Stimulated activated naive CD4-positive, alpha-beta T cell (primary cell): Measurements from ENCODE around the gene NOTCH4.

Source experiments
- DNase-seq, 6 experiments: peaks; one replicate each; lab custom pipeline; 2025; lab: John Stamatoyannopoulos, UW

Gene NOTCH4

GRCh38 chr6:32166411-32167061 is 57.3 kb downstream of the NOTCH4 start:
- DNase-seq, result no peak

GRCh38 chr6:32164295-32164694 is 59.6 kb downstream of the NOTCH4 start, which contains the start of gene EGFL8:
EGFL8 (plus strand) TSS chr6:32164595; CDS start chr6:32166166, 1,571 bp downstream.
- DNase-seq, result no peak

DNA sequence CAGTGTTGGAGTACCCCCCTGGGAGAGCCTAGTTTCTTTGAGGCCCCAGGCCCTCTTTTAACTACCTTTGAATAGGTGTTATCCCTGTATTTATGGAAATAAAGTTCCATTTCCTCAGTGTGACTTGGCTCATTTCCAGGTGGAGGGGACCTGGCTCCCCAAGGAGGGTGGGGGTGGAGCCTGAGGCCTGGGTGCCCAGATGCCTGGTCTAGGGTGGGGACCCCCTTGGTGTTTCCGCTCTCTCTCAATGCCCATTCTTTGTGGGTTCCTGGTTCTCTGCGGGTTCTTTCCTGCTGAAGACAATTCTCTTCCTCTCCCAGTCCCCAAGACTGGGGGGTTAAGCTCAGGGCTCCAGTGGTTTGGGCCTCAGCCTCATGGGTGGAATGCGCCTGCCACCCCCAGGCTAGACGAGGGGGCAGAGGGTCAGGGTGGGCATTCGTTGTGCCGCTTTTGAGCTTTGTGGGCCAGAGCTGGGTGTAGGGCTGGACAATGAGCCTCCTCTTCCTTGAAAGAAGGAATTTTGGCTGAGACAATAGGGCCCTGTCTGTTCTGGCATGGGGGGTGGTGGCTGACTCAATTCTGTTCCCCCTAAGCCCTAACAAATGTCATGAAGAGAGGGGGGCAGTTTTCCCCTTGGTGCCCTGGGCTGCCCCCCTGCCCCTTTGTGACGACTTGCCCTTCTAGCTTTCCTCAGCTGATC is 60.2 kb downstream of the NOTCH4 start:
- DNase-seq, result no peak

DNA sequence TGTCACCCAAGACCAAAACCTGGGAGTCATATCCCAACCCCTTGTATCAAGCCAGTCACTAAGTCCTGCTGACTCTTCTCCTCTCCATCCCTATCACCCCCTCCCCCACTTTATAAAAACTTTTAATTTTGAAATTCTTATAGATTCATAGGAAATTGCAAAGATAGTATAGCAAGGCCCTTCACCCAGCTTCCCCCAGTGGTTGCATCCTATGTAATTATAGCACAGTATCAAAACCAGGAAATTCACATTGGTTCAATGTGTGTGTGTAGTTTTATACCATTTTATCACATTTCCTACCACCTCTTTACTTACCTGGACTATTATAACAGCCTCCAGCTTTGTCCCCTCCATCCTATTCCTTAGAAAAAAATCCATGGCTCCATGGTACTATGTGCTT is 65.8 kb downstream of the NOTCH4 start:
- no peak for DNase-seq

DNA sequence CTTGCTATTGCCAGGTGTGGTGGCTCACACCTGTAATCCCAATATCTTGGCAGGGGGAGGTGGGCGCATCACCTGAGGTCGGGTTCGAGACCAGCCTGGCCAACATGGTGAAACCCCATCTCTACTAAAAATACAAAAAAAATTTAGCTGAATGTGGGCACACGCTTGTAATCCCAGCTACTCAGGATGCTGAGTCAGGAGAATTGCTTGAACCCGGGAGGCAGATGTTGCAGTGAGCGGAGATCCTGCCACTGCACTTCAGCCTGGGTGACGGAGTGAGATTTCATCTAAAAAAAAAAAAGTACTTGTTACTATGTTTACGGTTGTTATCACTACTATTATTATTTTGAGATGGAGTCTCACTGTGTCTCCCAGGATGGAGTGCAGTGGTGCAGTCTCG is 67.0 kb downstream of the NOTCH4 start:
- DNase-seq, result no peak

- DNase-seq, result peak; percentile 53 to 81 (median 66)
Measured at GRCh38 chr6:32154514-32155161, 69.2 kb downstream of the NOTCH4 start.

DNA sequence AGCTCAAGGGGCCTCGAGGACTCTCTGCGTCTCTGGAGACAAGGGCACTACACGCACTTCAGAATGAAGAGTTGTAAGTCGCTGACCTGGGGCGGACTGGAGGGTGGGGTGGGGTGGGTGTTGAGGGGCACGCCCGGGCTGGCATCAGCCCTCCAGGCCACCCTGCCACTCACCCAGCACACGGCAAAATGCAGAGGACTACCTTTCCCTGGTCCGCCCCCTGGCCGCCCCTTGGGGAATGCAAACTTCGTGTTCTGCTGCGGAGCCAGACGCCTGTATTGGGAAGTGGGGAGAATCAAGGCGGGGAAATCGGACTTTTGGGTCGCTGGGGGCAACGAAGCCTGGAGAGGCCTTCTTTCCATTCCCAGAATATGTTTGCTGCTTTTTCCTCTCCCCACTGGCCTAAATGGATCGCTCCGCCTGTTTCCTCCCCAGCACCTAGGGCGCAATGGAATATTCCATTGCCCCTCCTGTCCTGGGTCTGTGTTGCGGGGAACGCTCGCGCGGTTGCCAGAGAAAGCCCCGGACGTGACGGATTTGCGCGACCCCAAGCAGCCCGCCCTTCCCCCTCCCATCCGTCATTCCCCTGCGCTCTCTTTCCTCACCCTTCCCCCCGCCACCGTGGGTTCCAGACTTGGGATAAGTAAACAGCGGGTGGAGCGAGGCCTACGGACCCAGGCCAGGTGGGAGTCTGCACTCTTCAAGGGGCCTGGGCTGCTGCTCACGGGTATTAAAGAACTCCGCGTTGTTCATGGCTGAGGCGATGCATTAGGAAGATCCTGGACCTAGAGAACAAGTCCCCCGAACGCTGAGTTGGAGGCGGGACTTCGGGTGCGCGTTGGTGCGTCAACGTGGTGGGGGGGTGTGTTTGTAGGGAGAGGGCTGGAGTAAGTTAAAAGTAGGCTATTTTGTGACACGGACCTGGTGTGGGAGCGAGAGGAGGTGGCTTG is 70.0 kb downstream of the NOTCH4 start, which contains the start of gene PPT2:
Gene PPT2 (plus strand): TSS at position 578 of the 950 bp plus-strand sequence. CDS start 454 bp downstream, outside the sequence.
- DNase-seq, result peak; percentile 68 to 82 (median 74)

DNA sequence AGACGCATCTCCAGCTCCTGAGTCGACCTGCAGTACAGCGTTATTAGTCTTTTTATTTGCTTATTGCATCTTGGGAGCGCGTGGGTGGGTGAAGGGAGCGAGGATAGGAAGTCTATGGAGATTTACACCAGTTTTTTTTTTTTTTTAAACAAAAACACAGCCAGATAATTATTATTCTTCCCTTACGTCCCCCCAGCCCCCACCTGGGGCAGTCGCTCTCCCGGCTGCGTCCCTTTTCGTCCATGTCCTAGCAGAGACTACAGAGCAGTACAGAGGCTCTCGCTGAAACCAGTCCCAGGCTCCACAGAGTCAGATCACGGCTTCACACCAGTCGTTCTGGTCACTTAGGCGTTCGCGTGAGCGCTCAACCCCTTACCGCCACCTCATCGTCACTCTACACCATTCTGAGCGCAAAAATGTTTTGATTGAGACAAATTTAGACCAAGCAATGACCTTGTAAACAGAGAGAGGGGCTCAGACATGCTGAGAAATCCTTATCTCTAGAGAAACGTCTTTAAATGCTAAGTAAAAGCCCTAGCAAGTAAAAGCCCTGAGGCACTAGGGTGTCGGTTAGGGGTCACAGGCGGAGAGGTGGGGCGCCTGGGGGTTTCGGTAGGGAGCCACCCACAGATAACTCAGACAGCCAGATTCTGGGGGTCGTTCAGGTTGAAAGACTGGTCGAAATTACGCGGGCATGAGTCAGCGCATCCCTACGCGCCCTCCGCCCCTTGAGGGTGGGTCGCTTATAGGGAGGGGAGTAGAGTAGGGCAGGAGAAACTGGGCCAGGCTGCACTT is 70.9 kb downstream of the NOTCH4 start:
- peak in 1 of 6 experiments; percentile 25 for DNase-seq

DNA sequence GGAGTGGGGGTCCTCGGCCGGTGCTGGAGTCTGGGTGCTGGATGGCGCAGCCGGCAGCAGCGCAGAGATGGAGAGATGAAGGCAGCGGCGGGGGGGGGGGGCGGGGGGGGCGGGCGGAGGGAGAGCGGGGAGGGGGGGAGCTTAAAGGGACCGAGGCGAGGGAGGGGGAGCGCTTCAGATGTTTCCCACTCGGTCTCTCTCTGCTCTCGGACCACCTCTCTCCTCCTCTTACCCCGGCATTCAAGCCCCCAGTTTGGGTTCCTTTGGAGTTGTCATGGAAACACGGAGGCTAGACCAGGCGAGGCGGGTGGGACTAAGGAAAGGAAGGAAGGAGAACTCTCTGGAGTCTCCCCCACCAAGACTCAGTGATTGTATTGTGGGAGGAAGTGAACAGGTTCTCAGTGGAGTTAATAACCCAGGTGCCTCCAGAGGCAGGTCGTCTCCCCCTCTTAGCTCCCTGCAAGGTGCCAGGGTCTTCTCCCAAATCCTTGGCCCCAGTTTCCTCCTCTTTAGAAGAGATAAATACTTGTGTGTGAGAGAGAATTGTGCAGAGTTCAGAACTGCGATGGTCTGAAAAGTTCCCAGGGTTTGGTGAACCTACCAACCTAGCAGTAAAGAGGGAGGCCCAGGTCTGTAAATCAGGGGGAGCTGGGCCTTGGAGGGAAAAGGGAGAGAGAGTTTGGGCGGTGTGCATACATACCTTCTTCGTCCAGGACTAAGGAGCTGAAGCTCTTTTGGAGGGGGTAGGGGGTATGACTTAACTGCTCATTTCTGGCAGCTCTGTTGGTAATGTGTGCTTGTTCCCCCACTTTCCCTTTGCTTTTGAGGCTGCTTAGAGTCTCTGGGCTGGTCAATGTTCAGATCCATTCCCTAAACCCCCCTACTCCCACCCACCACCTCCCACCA is 71.8 kb downstream of the NOTCH4 start, which contains the start of gene PRRT1:
Gene PRRT1 (minus strand): TSS at position 77 of the 906 bp plus-strand sequence. CDS start 112 bp downstream, outside the sequence.
- peak in 3 of 6 experiments; percentile 25 to 63 (median 54) for DNase-seq

DNA sequence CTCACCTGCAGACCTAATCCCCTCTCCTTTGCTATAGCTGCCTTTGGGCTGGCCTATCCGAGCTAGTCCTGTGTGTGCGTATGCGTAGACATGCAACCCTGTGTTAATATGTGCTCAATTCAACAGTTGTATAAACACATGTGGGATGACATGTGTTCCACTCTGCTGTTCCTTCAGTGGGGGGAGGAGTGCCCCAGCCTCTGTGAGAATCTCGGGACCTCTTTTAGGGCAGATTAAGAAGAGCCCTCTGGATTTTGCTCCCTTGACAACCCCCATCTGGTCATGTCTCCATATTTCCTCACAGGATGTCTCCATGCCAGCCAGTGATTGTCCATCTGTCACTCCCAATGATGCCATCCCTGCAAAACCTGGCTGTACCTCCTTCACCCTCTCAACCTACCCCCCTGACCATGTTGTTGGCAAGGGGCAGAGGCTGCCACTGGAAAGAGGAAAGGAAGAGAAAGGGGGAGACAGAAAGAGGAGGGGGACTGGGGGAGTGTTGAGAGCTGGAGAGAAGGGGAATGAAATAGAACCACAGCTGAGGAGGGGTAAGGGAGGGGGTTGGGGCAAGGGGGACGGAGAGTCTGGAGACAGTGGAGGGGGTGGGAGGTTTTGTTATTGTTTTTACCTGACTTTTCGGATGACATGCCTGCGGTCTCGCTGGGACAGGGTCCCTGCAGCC is 72.5 kb downstream of the NOTCH4 start:
- peak in 4 of 6 experiments; percentile 12 to 44 (median 20) for DNase-seq

GRCh38 chr6:32149932-32150870 is 73.7 kb downstream of the NOTCH4 start:
- DNase-seq, result peak in 1 of 6 experiments; percentile 7

DNA sequence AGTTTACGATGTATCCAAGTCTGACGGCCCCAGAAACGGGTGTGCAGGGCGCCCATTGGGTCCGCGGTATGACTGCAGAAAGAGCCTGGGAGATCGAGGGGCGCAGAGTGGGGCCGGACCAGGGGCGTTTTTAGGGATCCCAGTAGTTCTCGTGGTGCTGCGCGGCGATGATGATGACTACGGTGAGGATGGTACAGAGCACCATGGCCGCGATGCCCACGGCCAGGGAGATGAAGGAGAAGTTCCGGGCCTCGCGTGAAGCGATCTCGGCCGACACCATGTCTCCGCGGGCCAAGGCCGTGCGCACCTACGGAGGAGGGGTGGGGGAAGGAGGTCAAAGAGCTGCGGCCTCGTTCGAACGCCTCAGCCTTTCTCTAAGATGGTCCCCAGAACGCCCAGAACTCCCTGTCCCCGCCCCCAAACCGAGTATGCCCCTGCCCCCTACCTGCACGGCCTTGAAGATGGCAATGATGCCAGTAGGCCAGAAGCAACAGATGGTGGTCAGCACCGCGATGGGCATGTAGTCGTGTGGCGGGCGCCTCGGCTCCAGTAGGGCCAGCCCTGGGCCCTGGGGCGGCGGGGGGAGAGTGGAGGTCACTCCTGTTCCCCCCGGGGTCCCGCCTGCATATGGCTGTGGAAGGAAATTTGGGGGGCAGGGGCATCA is 74.6 kb downstream of the NOTCH4 start:
- DNase-seq, result no peak

GRCh38 chr6:32148289-32149091 is 75.4 kb downstream of the NOTCH4 start:
- DNase-seq, result peak; percentile 53 to 81 (median 70)

DNA sequence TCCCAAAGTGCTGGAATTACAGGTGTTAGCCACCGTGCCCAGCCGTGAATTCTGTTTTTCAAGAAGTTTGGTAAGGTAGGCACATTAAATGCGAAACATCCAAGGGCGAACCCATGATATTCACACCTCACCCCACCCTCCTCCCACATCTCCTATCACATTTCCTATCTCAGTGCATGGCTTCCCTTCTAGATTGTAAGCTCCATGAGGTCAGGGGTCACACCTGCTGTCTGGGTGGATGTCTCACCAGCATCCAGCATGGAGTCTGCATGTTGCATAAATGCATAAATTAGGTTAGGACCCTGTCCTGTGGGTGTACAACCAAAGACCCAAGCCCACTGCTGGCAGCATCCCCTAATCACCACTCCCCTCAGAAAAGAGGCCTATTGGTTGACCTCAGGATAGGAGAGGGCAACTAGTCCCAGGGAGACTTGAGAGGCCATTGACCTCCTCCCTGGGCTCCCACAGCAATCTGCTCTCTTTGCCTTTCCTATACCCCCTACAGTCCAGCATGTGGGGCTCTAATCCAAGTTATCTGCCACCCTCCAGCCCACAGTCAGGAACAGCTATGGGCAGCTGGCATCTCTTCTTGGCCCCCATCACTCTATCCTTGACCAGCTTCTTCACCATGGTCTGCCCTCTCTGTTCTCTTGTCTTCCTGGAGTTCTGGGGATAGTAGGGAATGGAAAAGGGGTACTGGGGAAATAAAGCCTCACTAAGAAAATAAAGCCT is 76.3 kb downstream of the NOTCH4 start:
- DNase-seq, result no peak

DNA sequence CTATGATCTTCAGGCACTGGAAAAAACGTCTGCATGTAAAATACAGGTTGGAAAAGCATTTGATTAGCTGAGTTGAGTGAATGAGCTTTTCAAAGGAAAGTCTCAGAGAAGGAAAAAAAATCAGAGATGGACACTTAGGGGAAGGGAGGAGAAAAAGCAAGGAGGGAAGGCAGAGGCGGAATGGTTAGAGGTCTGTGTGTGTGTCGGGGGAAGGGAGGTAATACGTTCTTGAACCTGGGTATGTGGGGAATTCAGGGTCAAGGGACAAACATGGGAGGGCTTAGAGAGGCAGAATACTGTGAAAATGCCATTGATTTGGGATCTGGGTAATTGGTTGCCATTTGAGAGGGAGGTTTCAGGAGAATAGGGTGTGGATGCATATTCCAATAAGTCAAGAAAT is 77.2 kb downstream of the NOTCH4 start:
- no peak for DNase-seq

DNA sequence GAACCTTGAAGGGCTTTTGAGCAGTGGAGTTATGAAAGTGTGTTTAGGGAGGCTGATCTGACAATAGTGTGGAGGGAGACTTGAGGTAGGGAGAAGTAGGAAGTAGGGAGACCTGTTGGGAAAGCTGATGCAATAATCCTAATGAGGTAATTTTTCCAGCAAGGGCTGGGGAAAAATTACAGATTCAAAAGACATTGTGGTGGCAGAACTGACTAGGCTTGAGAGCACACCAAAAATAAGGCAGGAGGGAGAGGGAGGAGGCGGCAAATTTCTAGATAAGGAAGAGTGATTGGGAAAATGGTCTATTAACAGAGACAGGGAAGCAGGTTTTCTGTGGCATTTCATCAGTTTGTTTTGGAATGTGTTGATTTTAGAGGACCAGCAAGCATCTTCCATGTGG is 77.6 kb downstream of the NOTCH4 start:
- no peak for DNase-seq
